K562 (cell line): ENCODE data around the gene ADAM10. TPM values are rescaled to one million over a fixed set of nuclear protein-coding genes. Genes with fewer than 3 reads are reported as not detected.

Experiments used
- ARNT ChIP-seq, 2 experiments: fragments of 450-650 bp; IDR thresholded peaks; 2 replicates each; pipeline ENCODE4 v1.6.1; 2016; ENCODE audit warnings: mild to moderate bottlenecking in 1 of 2
- CCNT2 ChIP-seq: IDR thresholded peaks from 2 replicates; pipeline ENCODE4 v1.6.1; 2011; ENCODE audit warnings: borderline replicate concordance, low read depth, mild to moderate bottlenecking, moderate library complexity, mixed read lengths, low read length; ENCODE audit not compliant: insufficient read length; ENCODE audit errors: extremely low read depth
- CHD1 ChIP-seq: fragments of 200-600 bp; sonication (generic); IDR thresholded peaks from one replicate; pipeline ENCODE4 v1.6.1; 2012; ENCODE audit warnings: mild to moderate bottlenecking, moderate library complexity, low read length, inconsistent platforms
- E2F6 ChIP-seq, 2 experiments: IDR thresholded peaks; 2 replicates each; pipeline ENCODE4 v1.6.1; 2011; ENCODE audit warnings: borderline replicate concordance in 1 of 2, control low read depth in 1 of 2, low read depth in 1 of 2, low read length in 1 of 2, mild to moderate bottlenecking in 1 of 2, mixed read lengths in 1 of 2, moderate library complexity in 1 of 2; ENCODE audit not compliant: insufficient read depth in 1 of 2, insufficient read length in 1 of 2, poor library complexity in 1 of 2, severe bottlenecking in 1 of 2; ENCODE audit errors: extremely low read depth in 1 of 2
- ERF ChIP-seq: fragments of 450-650 bp; formaldehyde crosslinking; IDR thresholded peaks from 2 replicates; pipeline ENCODE4 v1.4.0; 2020; ENCODE audit warnings: mild to moderate bottlenecking, mixed read lengths
- ETV5 ChIP-seq: sonication (generic); formaldehyde crosslinking; IDR thresholded peaks from 2 replicates; pipeline ENCODE4 v1.4.0; 2020; ENCODE audit warnings: low read depth, mild to moderate bottlenecking, missing genetic modification reagents
- PHF21A ChIP-seq: fragments of 450-650 bp; IDR thresholded peaks from 2 replicates; pipeline ENCODE4 v1.6.1; 2017; ENCODE audit warnings: low read depth, borderline replicate concordance
- SMAD4 ChIP-seq: fragments of 250-450 bp; sonication (Bioruptor Pico); conservative IDR thresholded peaks from 2 replicates; pipeline ENCODE4 v1.8.0; 2021; ENCODE audit warnings: inconsistent platforms, mild to moderate bottlenecking, moderate library complexity
- TBP ChIP-seq: optimal IDR thresholded peaks from 2 replicates; pipeline ENCODE3; 2011; ENCODE audit warnings: low read depth, low read length, improper control_type of control experiment
- ZBTB1 ChIP-seq: sonication (generic); formaldehyde crosslinking; IDR thresholded peaks from 2 replicates; pipeline ENCODE4 v1.8.1; 2023; ENCODE audit warnings: missing genetic modification reagents, low read depth, mild to moderate bottlenecking, borderline replicate concordance
- ZFX ChIP-seq: sonication (generic); formaldehyde crosslinking; IDR thresholded peaks from 2 replicates; pipeline ENCODE4 v1.8.0; 2022; ENCODE audit warnings: mild to moderate bottlenecking, missing genetic modification reagents, moderate library complexity
- ZNF263 ChIP-seq: sonication (generic); formaldehyde crosslinking; IDR thresholded peaks from 2 replicates; pipeline ENCODE4 v1.8.0; 2022; ENCODE audit warnings: mild to moderate bottlenecking, missing genetic modification reagents, borderline replicate concordance
- polyA plus RNA-seq, 8 experiments: library from polyadenylated mRNA; depleted of rRNA in 4 of 8; stranded (reverse) in 5 of 8; unstranded in 3 of 8; fragments of >200 nt; fragmentation: Nextera tagmentation in 2 of 8; fragmentation: Illumina TruSeq in 1 of 8; extraction: Ambion mirVana in 2 of 8; extraction: Trizol in 1 of 8; gene quantifications; 2 replicates each; pipeline versions ENCODE4 v1.2.1 to v1.2.3, GENCODE V29; 2011 to 2014; ENCODE audit warnings: inconsistent platforms in 1 of 8, missing spikeins in 1 of 8
- total RNA-seq, 7 experiments: library from RNA; depleted of rRNA in 6 of 7; stranded (reverse); fragments of >200 nt in 6 of 7; fragmentation: Illumina TruSeq in 2 of 7; extraction: Trizol in 2 of 7; gene quantifications; 2 replicates each; pipeline versions ENCODE4 v1.2.1 to v1.2.3, GENCODE V29; 2011 to 2021; ENCODE audit warnings: low replicate concordance in 1 of 7
- TF ChIP-seq, protein P1 (sequence below): fragments of 450-650 bp; IDR thresholded peaks from 2 replicates; pipeline ENCODE4 v1.6.1; 2016; ENCODE audit warnings: mild to moderate bottlenecking, moderate library complexity

Gene ADAM10
- total and polyA plus RNA-seq, 9 of the 15 experiments (the other 6 are each of a cell fraction or from before 2014, with no cell fraction given): 11.9 to 152 (median 57.3) TPM

DNA sequence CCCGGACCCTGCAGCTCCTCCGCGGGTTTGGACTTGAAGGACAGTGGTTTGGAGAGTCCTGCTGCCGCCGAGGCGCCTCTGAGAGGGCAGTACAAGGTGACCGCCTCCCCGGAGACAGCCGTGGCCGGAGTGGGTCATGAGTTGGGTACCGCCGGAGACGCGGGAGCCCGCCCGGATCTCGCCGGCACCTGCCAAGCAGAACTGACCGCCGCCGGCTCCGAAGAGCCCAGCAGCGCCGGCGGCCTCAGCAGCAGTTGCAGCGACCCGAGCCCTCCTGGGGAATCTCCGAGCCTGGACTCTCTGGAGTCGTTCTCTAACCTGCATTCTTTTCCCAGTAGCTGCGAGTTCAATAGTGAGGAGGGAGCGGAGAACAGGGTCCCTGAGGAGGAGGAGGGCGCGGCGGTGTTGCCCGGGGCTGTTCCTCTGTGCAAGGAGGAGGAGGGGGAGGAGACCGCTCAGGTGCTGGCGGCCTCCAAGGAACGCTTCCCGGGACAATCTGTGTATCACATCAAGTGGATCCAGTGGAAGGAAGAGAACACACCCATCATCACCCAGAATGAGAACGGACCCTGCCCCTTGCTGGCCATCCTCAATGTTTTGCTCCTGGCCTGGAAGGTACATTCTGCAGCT lies 22.2 kb upstream of the ADAM10 start (continued):
- TF ChIP-seq, protein P1, sequence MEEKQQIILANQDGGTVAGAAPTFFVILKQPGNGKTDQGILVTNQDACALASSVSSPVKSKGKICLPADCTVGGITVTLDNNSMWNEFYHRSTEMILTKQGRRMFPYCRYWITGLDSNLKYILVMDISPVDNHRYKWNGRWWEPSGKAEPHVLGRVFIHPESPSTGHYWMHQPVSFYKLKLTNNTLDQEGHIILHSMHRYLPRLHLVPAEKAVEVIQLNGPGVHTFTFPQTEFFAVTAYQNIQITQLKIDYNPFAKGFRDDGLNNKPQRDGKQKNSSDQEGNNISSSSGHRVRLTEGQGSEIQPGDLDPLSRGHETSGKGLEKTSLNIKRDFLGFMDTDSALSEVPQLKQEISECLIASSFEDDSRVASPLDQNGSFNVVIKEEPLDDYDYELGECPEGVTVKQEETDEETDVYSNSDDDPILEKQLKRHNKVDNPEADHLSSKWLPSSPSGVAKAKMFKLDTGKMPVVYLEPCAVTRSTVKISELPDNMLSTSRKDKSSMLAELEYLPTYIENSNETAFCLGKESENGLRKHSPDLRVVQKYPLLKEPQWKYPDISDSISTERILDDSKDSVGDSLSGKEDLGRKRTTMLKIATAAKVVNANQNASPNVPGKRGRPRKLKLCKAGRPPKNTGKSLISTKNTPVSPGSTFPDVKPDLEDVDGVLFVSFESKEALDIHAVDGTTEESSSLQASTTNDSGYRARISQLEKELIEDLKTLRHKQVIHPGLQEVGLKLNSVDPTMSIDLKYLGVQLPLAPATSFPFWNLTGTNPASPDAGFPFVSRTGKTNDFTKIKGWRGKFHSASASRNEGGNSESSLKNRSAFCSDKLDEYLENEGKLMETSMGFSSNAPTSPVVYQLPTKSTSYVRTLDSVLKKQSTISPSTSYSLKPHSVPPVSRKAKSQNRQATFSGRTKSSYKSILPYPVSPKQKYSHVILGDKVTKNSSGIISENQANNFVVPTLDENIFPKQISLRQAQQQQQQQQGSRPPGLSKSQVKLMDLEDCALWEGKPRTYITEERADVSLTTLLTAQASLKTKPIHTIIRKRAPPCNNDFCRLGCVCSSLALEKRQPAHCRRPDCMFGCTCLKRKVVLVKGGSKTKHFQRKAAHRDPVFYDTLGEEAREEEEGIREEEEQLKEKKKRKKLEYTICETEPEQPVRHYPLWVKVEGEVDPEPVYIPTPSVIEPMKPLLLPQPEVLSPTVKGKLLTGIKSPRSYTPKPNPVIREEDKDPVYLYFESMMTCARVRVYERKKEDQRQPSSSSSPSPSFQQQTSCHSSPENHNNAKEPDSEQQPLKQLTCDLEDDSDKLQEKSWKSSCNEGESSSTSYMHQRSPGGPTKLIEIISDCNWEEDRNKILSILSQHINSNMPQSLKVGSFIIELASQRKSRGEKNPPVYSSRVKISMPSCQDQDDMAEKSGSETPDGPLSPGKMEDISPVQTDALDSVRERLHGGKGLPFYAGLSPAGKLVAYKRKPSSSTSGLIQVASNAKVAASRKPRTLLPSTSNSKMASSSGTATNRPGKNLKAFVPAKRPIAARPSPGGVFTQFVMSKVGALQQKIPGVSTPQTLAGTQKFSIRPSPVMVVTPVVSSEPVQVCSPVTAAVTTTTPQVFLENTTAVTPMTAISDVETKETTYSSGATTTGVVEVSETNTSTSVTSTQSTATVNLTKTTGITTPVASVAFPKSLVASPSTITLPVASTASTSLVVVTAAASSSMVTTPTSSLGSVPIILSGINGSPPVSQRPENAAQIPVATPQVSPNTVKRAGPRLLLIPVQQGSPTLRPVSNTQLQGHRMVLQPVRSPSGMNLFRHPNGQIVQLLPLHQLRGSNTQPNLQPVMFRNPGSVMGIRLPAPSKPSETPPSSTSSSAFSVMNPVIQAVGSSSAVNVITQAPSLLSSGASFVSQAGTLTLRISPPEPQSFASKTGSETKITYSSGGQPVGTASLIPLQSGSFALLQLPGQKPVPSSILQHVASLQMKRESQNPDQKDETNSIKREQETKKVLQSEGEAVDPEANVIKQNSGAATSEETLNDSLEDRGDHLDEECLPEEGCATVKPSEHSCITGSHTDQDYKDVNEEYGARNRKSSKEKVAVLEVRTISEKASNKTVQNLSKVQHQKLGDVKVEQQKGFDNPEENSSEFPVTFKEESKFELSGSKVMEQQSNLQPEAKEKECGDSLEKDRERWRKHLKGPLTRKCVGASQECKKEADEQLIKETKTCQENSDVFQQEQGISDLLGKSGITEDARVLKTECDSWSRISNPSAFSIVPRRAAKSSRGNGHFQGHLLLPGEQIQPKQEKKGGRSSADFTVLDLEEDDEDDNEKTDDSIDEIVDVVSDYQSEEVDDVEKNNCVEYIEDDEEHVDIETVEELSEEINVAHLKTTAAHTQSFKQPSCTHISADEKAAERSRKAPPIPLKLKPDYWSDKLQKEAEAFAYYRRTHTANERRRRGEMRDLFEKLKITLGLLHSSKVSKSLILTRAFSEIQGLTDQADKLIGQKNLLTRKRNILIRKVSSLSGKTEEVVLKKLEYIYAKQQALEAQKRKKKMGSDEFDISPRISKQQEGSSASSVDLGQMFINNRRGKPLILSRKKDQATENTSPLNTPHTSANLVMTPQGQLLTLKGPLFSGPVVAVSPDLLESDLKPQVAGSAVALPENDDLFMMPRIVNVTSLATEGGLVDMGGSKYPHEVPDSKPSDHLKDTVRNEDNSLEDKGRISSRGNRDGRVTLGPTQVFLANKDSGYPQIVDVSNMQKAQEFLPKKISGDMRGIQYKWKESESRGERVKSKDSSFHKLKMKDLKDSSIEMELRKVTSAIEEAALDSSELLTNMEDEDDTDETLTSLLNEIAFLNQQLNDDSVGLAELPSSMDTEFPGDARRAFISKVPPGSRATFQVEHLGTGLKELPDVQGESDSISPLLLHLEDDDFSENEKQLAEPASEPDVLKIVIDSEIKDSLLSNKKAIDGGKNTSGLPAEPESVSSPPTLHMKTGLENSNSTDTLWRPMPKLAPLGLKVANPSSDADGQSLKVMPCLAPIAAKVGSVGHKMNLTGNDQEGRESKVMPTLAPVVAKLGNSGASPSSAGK: no peak
- TF ChIP-seq ZFX (CRISPR knock-in tag) (no peak), ZBTB1 (CRISPR knock-in tag) (0 out of 2 replicates have a peak, but pooled peaks have one; percentile 0), ZNF263 (CRISPR knock-in tag) (peak; percentile 83), ETV5 (no peak; the same call in 1 of the 2 replicates), CHD1 (peak; percentile 90), ARNT (IDR thresholded peaks at IDR 0.05) (no peak), CCNT2 (peak; percentile 31), TBP (no peak), SMAD4 (CRISPR knock-in tag) (no peak), E2F6 (IDR thresholded peaks at IDR 0.05; ENCODE audit: borderline replicate concordance in 1 of 2, extremely low read depth in 1 of 2, insufficient read depth in 1 of 2, insufficient read length in 1 of 2, low read depth in 1 of 2, low read length in 1 of 2, poor library complexity in 1 of 2, severe bottlenecking in 1 of 2) (peak in 1 of 2 experiments; percentile 26), ERF (CRISPR knock-in tag) (0 out of 2 replicates have a peak, but pooled peaks have one; percentile 19), PHF21A (no peak)
